PC-3 (cell line): Measurements from ENCODE around the gene GMDS. TPM values are rescaled to one million over a fixed set of nuclear protein-coding genes. Genes with fewer than 3 reads are reported as not detected.

Source experiments
- ATAC-seq: fragments of 200-7000 bp; cut with Tn5 transposase; 2 replicates; pipeline ENCODE4 v1.9.1; 2020; ENCODE audit warnings: mild to moderate bottlenecking, moderate library complexity
- BruUV-seq: library from RNA; stranded (reverse); fragments of 400-500 nt; replicated peaks from 2 replicates; lab custom pipeline; 2021; lab: Mats Ljungman, UMichigan
- CTCF ChIA-PET: fragments of 300-600 bp; sonication (Branson Sonifier 250); formaldehyde crosslinking; loops from one replicate; lab custom pipeline; 2022; ENCODE audit warnings: antibody characterized with exemption; lab: Charles Lee
- POLR2A ChIA-PET: fragments of 300-600 bp; sonication (Branson Sonifier 250); formaldehyde crosslinking; loops from one replicate; lab custom pipeline; 2022; ENCODE audit warnings: antibody characterized with exemption; ENCODE audit not compliant: unreplicated experiment; lab: Charles Lee
- DNase-seq: peaks from one replicate; pipeline ENCODE4 v3.0.0-alpha.2; 2015
- H2AFZ ChIP-seq: fragments of 300-600 bp; sonication (generic); 2 replicates; pipeline ENCODE4 v1.6.0; 2016; ENCODE audit warnings: antibody characterized with exemption, low read length
- H3F3A ChIP-seq: fragments of 300-600 bp; sonication (generic); one replicate; pipeline ENCODE4 v1.6.0; 2017; ENCODE audit warnings: antibody characterized with exemption, low read length, control low read depth, mild to moderate bottlenecking; ENCODE audit not compliant: unreplicated experiment
- H3K27ac ChIP-seq: fragments of 300-600 bp; sonication (generic); 2 replicates; pipeline ENCODE4 v1.5.1; 2016; ENCODE audit warnings: mild to moderate bottlenecking, low read length
- H3K27me3 ChIP-seq: fragments of 300-600 bp; sonication (generic); 2 replicates; pipeline ENCODE4 v1.6.1; 2016; ENCODE audit warnings: low read length, mixed read lengths
- H3K36me3 ChIP-seq: fragments of 300-600 bp; sonication (generic); 2 replicates; pipeline ENCODE4 v1.6.1; 2016; ENCODE audit warnings: low read depth, mixed run types, low read length, mixed read lengths
- H3K4me1 ChIP-seq: fragments of 300-600 bp; sonication (generic); 2 replicates; pipeline ENCODE4 v1.5.1; 2016; ENCODE audit warnings: low read length; ENCODE audit not compliant: insufficient read depth
- H3K4me2 ChIP-seq: fragments of 300-600 bp; sonication (generic); 2 replicates; pipeline ENCODE4 v1.6.0; 2016; ENCODE audit warnings: low read length
- H3K4me3 ChIP-seq: fragments of 300-600 bp; sonication (generic); 2 replicates; pipeline ENCODE4 v1.5.1; 2016; ENCODE audit warnings: mild to moderate bottlenecking, low read length, mixed read lengths
- H3K79me2 ChIP-seq: fragments of 300-600 bp; sonication (generic); 2 replicates; pipeline ENCODE4 v1.6.1; 2017; ENCODE audit warnings: low read length, mixed read lengths
- H3K9ac ChIP-seq: fragments of 300-600 bp; sonication (generic); 2 replicates; pipeline ENCODE4 v1.6.0; 2016; ENCODE audit warnings: mild to moderate bottlenecking, low read length
- H3K9me2 ChIP-seq: fragments of 300-600 bp; sonication (generic); replicated peaks from 2 replicates; pipeline ENCODE4 v1.6.1; 2016; ENCODE audit warnings: mixed run types, low read length, mixed read lengths
- H3K9me3 ChIP-seq: fragments of 300-600 bp; sonication (generic); 2 replicates; pipeline ENCODE4 v1.6.1; 2016; ENCODE audit warnings: low read length, mixed read lengths
- H4K20me1 ChIP-seq: fragments of 300-600 bp; sonication (generic); 2 replicates; pipeline ENCODE4 v1.6.1; 2016; ENCODE audit warnings: low read length, mixed read lengths
- CTCF ChIP-seq: fragments of 300-600 bp; sonication (generic); conservative IDR thresholded peaks from 2 replicates; pipeline ENCODE4 v1.5.1; 2017; ENCODE audit warnings: antibody characterized with exemption, low read depth, mild to moderate bottlenecking, low read length
- EZH2 ChIP-seq: fragments of 300-600 bp; sonication (generic); IDR thresholded peaks from one replicate; pipeline ENCODE4 v1.6.1; 2017; ENCODE audit warnings: antibody characterized with exemption, mild to moderate bottlenecking, low read length; ENCODE audit not compliant: unreplicated experiment
- EZH2phosphoT487 ChIP-seq: fragments of 300-600 bp; sonication (generic); IDR thresholded peaks from 2 replicates; pipeline ENCODE4 v1.6.1; 2018; ENCODE audit warnings: mild to moderate bottlenecking, antibody characterized with exemption, low read length, borderline replicate concordance
- intact Hi-C: fragments of 100-400 bp; cut with micrococcal nuclease; formaldehyde crosslinking; loops from 2 replicates; pipeline ENCODE4 v1.9.0; 2023
- total RNA-seq: library from RNA; depleted of rRNA; stranded (reverse); fragments of >200 nt; gene quantifications from 2 replicates; pipeline ENCODE4 v1.2.3, GENCODE V29; 2014

GMDS gene
- total RNA-seq, 1 experiment from 2014 or later = 18.3 TPM

- ChIA-PET POLR2A (no interaction called here), CTCF (no interaction called here)
- intact Hi-C loops = no loop called here
Observed at GRCh38 chr6:1869769-1870168, 375.6 kb downstream of the GMDS start.

GRCh38 chr6:1869308-1869707 is 376.1 kb downstream of the GMDS start:
- H3F3A ChIP-seq = no peaks in the 10 kb centered on the region
- intact Hi-C loops = no loop called here
- H3K9ac ChIP-seq = no peak overlapping the region
- no peak overlapping the region for H3K4me3 ChIP-seq
- ChIA-PET CTCF (no interaction called here), POLR2A (no interaction called here)
- no peak overlapping the region for H3K27ac ChIP-seq
- no peaks in the 10 kb centered on the region for H3K79me2 ChIP-seq
- ATAC-seq (no peak), DNase-seq (no peak)
- peaks cover 8% of the 10 kb centered on the region; the same call in 1 of the 2 replicates for H3K4me1 ChIP-seq
- H3K36me3 ChIP-seq = no peaks in the 10 kb centered on the region
- H3K9me3 ChIP-seq = no peaks in the 10 kb centered on the region
- no TSS peak for BruUV-seq
- no peaks in the 10 kb centered on the region for H4K20me1 ChIP-seq
- no peak overlapping the region for H3K4me2 ChIP-seq
- H2AFZ ChIP-seq = no peak overlapping the region
- no peaks in the 10 kb centered on the region for H3K9me2 ChIP-seq
- TF ChIP-seq EZH2phosphoT487 = no peak
- TF ChIP-seq CTCF = no peak
- TF ChIP-seq EZH2 = no peak
- H3K27me3 ChIP-seq = no peaks in the 10 kb centered on the region

More at GRCh38 chr6:1869769-1870168, 375.6 kb downstream of the GMDS start:
- DNase-seq (no peak), ATAC-seq (no peak)
- Histone ChIP-seq H3K4me2 (no peak overlapping the region), H3K27ac (no peak overlapping the region), H3K4me3 (no peak overlapping the region), H2AFZ (no peak overlapping the region), H3K9me2 (no peaks in the 10 kb centered on the region), H4K20me1 (no peaks in the 10 kb centered on the region), H3K79me2 (no peaks in the 10 kb centered on the region), H3K27me3 (no peaks in the 10 kb centered on the region), H3K4me1 (peaks cover 4% of the 10 kb centered on the region; the same call in 1 of the 2 replicates), H3K36me3 (no peaks in the 10 kb centered on the region), H3K9me3 (no peaks in the 10 kb centered on the region), H3F3A (no peaks in the 10 kb centered on the region), H3K9ac (no peak overlapping the region)
- BruUV-seq = no TSS peak
- TF ChIP-seq EZH2phosphoT487 = no peak
- TF ChIP-seq EZH2 = no peak
- TF ChIP-seq CTCF = no peak

GRCh38 chr6:1868561-1869261 is 376.7 kb downstream of the GMDS start:
- H3K4me3 ChIP-seq = no peak overlapping the region
- DNase-seq (no peak), ATAC-seq (no peak)
- H3K27me3 ChIP-seq = no peaks in the 10 kb centered on the region
- POLR2A ChIA-PET = no interaction called here
- H3K9me3 ChIP-seq = no peaks in the 10 kb centered on the region
- H3K9me2 ChIP-seq = no peaks in the 10 kb centered on the region
- H3F3A ChIP-seq = no peaks in the 10 kb centered on the region
- intact Hi-C loops = no loop called here
- H3K4me1 ChIP-seq = peaks cover 8% of the 10 kb centered on the region; the same call in 1 of the 2 replicates
- H3K9ac ChIP-seq = no peak overlapping the region
- no peak for TF ChIP-seq CTCF
- TF ChIP-seq EZH2 = no peak
- TF ChIP-seq EZH2phosphoT487 = no peak
- no peak overlapping the region for H3K4me2 ChIP-seq
- no peaks in the 10 kb centered on the region for H3K79me2 ChIP-seq
- BruUV-seq = no TSS peak
- CTCF ChIA-PET = no interaction called here
- H4K20me1 ChIP-seq = no peaks in the 10 kb centered on the region
- H3K27ac ChIP-seq = no peak overlapping the region
- H2AFZ ChIP-seq = no peak overlapping the region
- no peaks in the 10 kb centered on the region for H3K36me3 ChIP-seq
